NCI-H1436 (cell line): ENCODE measurements around the gene BTG4.

Experiments
- DNase-seq: peaks from one replicate; lab custom pipeline; 2025; lab: John Stamatoyannopoulos, UW

The BTG4 gene

GRCh38 chr11:111537336-111537860, 25.2 kb upstream of the BTG4 start:
- no peak for DNase-seq

- DNase-seq = no peak
Measured at GRCh38 chr11:111535281-111535680, 23.1 kb upstream of the BTG4 start.

GRCh38 chr11:111532365-111532709, 20.2 kb upstream of the BTG4 start:
- no peak for DNase-seq

- DNase-seq = no peak
Measured at GRCh38 chr11:111531687-111532364, 19.6 kb upstream of the BTG4 start.

- DNase-seq = no peak
Measured at GRCh38 chr11:111531136-111531535, 18.9 kb upstream of the BTG4 start.

GRCh38 chr11:111530091-111530490, 17.9 kb upstream of the BTG4 start:
- no peak for DNase-seq

GRCh38 chr11:111528557-111528956, 16.4 kb upstream of the BTG4 start:
- DNase-seq = no peak

GRCh38 chr11:111527279-111527678, 15.1 kb upstream of the BTG4 start:
- DNase-seq = no peak

GRCh38 chr11:111526501-111526900, 14.3 kb upstream of the BTG4 start:
- DNase-seq = no peak

- no peak for DNase-seq
Measured at GRCh38 chr11:111525456-111525855, 13.3 kb upstream of the BTG4 start.

- no peak for DNase-seq
Measured at GRCh38 chr11:111524056-111524455, 11.9 kb upstream of the BTG4 start.

- DNase-seq = no peak
Measured at GRCh38 chr11:111523343-111523742, 11.2 kb upstream of the BTG4 start.

- no peak for DNase-seq
Measured at GRCh38 chr11:111522426-111522825, 10.2 kb upstream of the BTG4 start.

- DNase-seq = no peak
Measured at GRCh38 chr11:111521135-111521534, 8.9 kb upstream of the BTG4 start.

- DNase-seq = no peak
Measured at GRCh38 chr11:111520560-111520959, 8.4 kb upstream of the BTG4 start.

- DNase-seq = no peak
Measured at GRCh38 chr11:111518668-111519067, 6.5 kb upstream of the BTG4 start.

GRCh38 chr11:111515591-111515990, 3.4 kb upstream of the BTG4 start:
- DNase-seq = no peak

- DNase-seq = no peak
Measured at GRCh38 chr11:111514216-111515031, 2.2 kb upstream of the BTG4 start, which contains the start of gene HOATZ. HOATZ (plus strand) TSS chr11:111514778; CDS start chr11:111514785, 7 bp downstream.

- no peak for DNase-seq
Measured at GRCh38 chr11:111513240-111513605, 1.0 kb upstream of the BTG4 start.

GRCh38 chr11:111510311-111510710, 1.9 kb downstream of the BTG4 start:
- no peak for DNase-seq

GRCh38 chr11:111502611-111503010, 9.6 kb downstream of the BTG4 start:
- DNase-seq = peak; percentile 1

- DNase-seq = no peak
Measured at GRCh38 chr11:111500481-111500880, 11.7 kb downstream of the BTG4 start.

- DNase-seq = no peak
Measured at GRCh38 chr11:111499483-111499882, 12.7 kb downstream of the BTG4 start.
